ENCODE results near the gene ERG. TPM values are rescaled to one million over a fixed set of nuclear protein-coding genes. Genes with fewer than 3 reads are reported as not detected.

Gene ERG
- total and polyA plus RNA-seq, 9 of the 15 experiments (the other 6 are each of a cell fraction or from before 2014, with no cell fraction given), result 0.06 TPM; not detected in 8

DNA sequence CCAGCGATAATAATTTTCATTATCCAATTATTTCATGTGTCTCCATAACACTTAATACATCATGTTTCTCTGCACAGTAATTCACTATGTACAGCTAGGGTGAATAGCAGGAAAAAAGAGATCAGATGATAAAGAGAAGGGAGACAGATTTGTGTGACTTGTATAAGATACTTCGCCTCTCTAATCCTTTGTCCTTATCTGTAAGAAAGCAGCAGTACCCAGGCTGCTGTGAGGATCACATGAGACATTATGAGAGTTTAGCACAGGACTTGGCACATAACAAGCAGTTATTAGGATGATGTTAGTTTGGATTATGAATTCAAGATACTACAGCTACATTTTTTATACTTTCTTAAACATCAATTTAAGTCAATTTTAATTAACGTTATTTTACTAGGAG lies 6.3 kb downstream of the ERG start (continued):
- TF ChIP-seq ZNF174 (CRISPR knock-in tag; IDR thresholded peaks at IDR 0.05), result no peak
- TF ChIP-seq NR3C1 (CRISPR knock-in tag; IDR thresholded peaks at IDR 0.05), result no peak
- no peak for TF ChIP-seq ETV1 (tag; conservative IDR thresholded peaks at IDR 0.05; ENCODE audit: low read depth)
- no peak for TF ChIP-seq RAD51 (IDR thresholded peaks at IDR 0.05; ENCODE audit: borderline replicate concordance, low read depth)
- no peak for TF ChIP-seq HDAC2 (IDR thresholded peaks at IDR 0.05)
- no peak for TF ChIP-seq POLR2AphosphoS2 (IDR thresholded peaks at IDR 0.05; ENCODE audit: low read length)
- TF ChIP-seq BHLHE40 (IDR thresholded peaks at IDR 0.05; ENCODE audit: low read length), result no peak
- TF ChIP-seq, protein P1, sequence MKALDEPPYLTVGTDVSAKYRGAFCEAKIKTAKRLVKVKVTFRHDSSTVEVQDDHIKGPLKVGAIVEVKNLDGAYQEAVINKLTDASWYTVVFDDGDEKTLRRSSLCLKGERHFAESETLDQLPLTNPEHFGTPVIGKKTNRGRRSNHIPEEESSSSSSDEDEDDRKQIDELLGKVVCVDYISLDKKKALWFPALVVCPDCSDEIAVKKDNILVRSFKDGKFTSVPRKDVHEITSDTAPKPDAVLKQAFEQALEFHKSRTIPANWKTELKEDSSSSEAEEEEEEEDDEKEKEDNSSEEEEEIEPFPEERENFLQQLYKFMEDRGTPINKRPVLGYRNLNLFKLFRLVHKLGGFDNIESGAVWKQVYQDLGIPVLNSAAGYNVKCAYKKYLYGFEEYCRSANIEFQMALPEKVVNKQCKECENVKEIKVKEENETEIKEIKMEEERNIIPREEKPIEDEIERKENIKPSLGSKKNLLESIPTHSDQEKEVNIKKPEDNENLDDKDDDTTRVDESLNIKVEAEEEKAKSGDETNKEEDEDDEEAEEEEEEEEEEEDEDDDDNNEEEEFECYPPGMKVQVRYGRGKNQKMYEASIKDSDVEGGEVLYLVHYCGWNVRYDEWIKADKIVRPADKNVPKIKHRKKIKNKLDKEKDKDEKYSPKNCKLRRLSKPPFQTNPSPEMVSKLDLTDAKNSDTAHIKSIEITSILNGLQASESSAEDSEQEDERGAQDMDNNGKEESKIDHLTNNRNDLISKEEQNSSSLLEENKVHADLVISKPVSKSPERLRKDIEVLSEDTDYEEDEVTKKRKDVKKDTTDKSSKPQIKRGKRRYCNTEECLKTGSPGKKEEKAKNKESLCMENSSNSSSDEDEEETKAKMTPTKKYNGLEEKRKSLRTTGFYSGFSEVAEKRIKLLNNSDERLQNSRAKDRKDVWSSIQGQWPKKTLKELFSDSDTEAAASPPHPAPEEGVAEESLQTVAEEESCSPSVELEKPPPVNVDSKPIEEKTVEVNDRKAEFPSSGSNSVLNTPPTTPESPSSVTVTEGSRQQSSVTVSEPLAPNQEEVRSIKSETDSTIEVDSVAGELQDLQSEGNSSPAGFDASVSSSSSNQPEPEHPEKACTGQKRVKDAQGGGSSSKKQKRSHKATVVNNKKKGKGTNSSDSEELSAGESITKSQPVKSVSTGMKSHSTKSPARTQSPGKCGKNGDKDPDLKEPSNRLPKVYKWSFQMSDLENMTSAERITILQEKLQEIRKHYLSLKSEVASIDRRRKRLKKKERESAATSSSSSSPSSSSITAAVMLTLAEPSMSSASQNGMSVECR (CRISPR knock-in tag; IDR thresholded peaks at IDR 0.05), result no peak
- TF ChIP-seq CBX3 (IDR thresholded peaks at IDR 0.05; ENCODE audit: borderline replicate concordance in 1 of 2, low read length in 2 of 2), result no peak
- TF ChIP-seq, protein P2, sequence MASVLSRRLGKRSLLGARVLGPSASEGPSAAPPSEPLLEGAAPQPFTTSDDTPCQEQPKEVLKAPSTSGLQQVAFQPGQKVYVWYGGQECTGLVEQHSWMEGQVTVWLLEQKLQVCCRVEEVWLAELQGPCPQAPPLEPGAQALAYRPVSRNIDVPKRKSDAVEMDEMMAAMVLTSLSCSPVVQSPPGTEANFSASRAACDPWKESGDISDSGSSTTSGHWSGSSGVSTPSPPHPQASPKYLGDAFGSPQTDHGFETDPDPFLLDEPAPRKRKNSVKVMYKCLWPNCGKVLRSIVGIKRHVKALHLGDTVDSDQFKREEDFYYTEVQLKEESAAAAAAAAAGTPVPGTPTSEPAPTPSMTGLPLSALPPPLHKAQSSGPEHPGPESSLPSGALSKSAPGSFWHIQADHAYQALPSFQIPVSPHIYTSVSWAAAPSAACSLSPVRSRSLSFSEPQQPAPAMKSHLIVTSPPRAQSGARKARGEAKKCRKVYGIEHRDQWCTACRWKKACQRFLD (CRISPR knock-in tag; IDR thresholded peaks at IDR 0.05), result no peak
- TF ChIP-seq NFYB (IDR thresholded peaks at IDR 0.05; ENCODE audit: extremely low read depth, insufficient read length), result no peak
- TF ChIP-seq NCOA2 (IDR thresholded peaks at IDR 0.05; ENCODE audit: partially characterized antibody in 2 of 2), result no peak
- TF ChIP-seq, protein P3, sequence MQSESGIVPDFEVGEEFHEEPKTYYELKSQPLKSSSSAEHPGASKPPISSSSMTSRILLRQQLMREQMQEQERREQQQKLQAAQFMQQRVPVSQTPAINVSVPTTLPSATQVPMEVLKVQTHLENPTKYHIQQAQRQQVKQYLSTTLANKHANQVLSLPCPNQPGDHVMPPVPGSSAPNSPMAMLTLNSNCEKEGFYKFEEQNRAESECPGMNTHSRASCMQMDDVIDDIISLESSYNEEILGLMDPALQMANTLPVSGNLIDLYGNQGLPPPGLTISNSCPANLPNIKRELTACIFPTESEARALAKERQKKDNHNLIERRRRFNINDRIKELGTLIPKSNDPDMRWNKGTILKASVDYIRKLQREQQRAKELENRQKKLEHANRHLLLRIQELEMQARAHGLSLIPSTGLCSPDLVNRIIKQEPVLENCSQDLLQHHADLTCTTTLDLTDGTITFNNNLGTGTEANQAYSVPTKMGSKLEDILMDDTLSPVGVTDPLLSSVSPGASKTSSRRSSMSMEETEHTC (IDR thresholded peaks at IDR 0.05), result 0 out of 2 replicates have a peak, but pooled peaks have one; percentile 28
- TF ChIP-seq STAG1 (CRISPR knock-in tag; IDR thresholded peaks at IDR 0.05; ENCODE audit: borderline replicate concordance), result no peak
- TF ChIP-seq, protein P4, sequence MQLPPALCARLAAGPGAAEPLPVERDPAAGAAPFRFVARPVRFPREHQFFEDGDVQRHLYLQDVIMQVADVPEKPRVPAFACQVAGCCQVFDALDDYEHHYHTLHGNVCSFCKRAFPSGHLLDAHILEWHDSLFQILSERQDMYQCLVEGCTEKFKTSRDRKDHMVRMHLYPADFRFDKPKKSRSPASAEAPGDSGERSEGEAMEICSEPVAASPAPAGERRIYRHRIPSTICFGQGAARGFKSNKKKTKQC (CRISPR knock-in tag; IDR thresholded peaks at IDR 0.05), result no peak
- TF ChIP-seq, protein P5, sequence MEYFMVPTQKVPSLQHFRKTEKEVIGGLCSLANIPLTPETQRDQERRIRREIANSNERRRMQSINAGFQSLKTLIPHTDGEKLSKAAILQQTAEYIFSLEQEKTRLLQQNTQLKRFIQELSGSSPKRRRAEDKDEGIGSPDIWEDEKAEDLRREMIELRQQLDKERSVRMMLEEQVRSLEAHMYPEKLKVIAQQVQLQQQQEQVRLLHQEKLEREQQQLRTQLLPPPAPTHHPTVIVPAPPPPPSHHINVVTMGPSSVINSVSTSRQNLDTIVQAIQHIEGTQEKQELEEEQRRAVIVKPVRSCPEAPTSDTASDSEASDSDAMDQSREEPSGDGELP (CRISPR knock-in tag; IDR thresholded peaks at IDR 0.05; ENCODE audit: borderline replicate concordance), result no peak
- no peak for TF ChIP-seq NFE2L1 (tag; IDR thresholded peaks at IDR 0.05; ENCODE audit: borderline replicate concordance, low read depth)
- TF ChIP-seq GABPB1 (CRISPR knock-in tag; IDR thresholded peaks at IDR 0.05), result no peak
- no peak for TF ChIP-seq L3MBTL2 (IDR thresholded peaks at IDR 0.05)
- TF ChIP-seq ZNF444 (CRISPR knock-in tag; IDR thresholded peaks at IDR 0.05), result no peak
- no peak for TF ChIP-seq ZC3H4 (CRISPR knock-in tag; IDR thresholded peaks at IDR 0.05; ENCODE audit: borderline replicate concordance)
- no peak for TF ChIP-seq PTRF (tag; IDR thresholded peaks at IDR 0.05)
